Mammary epithelial cell (primary cell): ENCODE results near the gene RHCE.

ENCODE experiments used
- CTCF ChIP-seq, 2 donors: IDR thresholded peaks in 1 of 2; conservative IDR thresholded peaks in 1 of 2; 2 replicates each; pipeline ENCODE4 v1.5.1; 2011 to 2012; ENCODE audit warnings: inconsistent platforms in 2 of 2, low read length in 2 of 2, mild to moderate bottlenecking in 2 of 2, control low read depth in 1 of 2, low read depth in 1 of 2; ENCODE audit not compliant: insufficient read depth in 1 of 2; ENCODE audit errors: extremely low read depth in 1 of 2
- EZH2 ChIP-seq: IDR thresholded peaks from 2 replicates; pipeline ENCODE4 v1.6.1; 2012; ENCODE audit warnings: low read length, inconsistent platforms, borderline replicate concordance

- TF ChIP-seq CTCF (conservative IDR thresholded peaks at IDR 0.05 in 1 of 2, IDR thresholded peaks at IDR 0.05 in 1 of 2; ENCODE audit: extremely low read depth in 1 of 2, insufficient read depth in 1 of 2, low read depth in 1 of 2, low read length in 2 of 2) (no peak), EZH2 (no peak)
These were observed 38.1 kb upstream of the RHCE start for GRCh38 chr1:25458541-25459298.
